ENCODE measurements around the gene TGM2.

DNA sequence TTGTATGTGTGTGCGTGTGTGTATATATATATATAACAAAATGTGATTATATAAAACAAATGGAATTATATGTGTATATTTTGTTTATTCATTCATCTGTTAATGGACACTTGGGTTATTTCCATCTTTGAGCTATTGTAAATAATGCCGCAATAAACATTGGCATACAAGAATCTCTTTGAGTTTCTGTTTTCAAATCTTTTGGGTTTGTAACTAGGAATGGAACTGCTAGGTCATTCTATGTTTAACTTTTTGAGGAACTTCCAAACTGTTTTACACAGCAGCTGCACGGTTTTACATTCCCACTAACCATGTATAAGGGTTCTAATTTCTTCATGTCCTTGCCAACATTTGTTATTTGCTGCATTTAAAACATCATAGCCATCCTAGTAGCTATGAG lies 39.9 kb upstream of the TGM2 start:
- TF ChIP-seq POLR2A (IDR thresholded peaks at IDR 0.05), result no peak
- TF ChIP-seq POLR2AphosphoS5 (IDR thresholded peaks at IDR 0.05), result no peak
- TF ChIP-seq, protein P1, sequence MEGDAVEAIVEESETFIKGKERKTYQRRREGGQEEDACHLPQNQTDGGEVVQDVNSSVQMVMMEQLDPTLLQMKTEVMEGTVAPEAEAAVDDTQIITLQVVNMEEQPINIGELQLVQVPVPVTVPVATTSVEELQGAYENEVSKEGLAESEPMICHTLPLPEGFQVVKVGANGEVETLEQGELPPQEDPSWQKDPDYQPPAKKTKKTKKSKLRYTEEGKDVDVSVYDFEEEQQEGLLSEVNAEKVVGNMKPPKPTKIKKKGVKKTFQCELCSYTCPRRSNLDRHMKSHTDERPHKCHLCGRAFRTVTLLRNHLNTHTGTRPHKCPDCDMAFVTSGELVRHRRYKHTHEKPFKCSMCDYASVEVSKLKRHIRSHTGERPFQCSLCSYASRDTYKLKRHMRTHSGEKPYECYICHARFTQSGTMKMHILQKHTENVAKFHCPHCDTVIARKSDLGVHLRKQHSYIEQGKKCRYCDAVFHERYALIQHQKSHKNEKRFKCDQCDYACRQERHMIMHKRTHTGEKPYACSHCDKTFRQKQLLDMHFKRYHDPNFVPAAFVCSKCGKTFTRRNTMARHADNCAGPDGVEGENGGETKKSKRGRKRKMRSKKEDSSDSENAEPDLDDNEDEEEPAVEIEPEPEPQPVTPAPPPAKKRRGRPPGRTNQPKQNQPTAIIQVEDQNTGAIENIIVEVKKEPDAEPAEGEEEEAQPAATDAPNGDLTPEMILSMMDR (IDR thresholded peaks at IDR 0.05), result no peak
